Thyroid gland (tissue), 4 donors: Measurements from ENCODE around the gene KLF13. TPM values are rescaled to one million over a fixed set of nuclear protein-coding genes. Genes with fewer than 3 reads are reported as not detected.

Experiments used
- DNase-seq, 2 donors: peaks; one replicate each; pipeline ENCODE4 v3.0.0-alpha.2; 2019
- H3K27ac ChIP-seq, 3 donors: fragments of 200-600 bp; sonication (generic); 1 replicate in 2 of 3; 2 replicates in 1 of 3; pipeline ENCODE4 v1.5.1; 2016 to 2019; ENCODE audit warnings: mild to moderate bottlenecking in 1 of 3, moderate library complexity in 1 of 3
- H3K27me3 ChIP-seq: fragments of 200-600 bp; sonication (generic); one replicate; pipeline ENCODE4 v1.5.1; 2019
- H3K36me3 ChIP-seq, 2 donors: fragments of 200-600 bp; sonication (generic); one replicate each; pipeline ENCODE4 v1.5.1; 2016 to 2019
- H3K4me1 ChIP-seq, 2 donors: fragments of 200-600 bp; sonication (generic); one replicate each; pipeline ENCODE4 v1.5.1; 2017 to 2019
- H3K4me3 ChIP-seq, 3 donors: fragments of 200-600 bp; sonication (generic); replicated peaks in 1 of 3; 1 replicate in 2 of 3; 2 replicates in 1 of 3; pipeline ENCODE4 v1.5.1; 2016; ENCODE audit warnings: mild to moderate bottlenecking in 1 of 3
- H3K9me3 ChIP-seq: fragments of 200-600 bp; sonication (generic); one replicate; pipeline ENCODE4 v1.5.1; 2017
- CTCF ChIP-seq, 6 experiments: fragments of 200-600 bp in 3 of 6; fragments of 450-650 bp in 3 of 6; sonication (generic) in 3 of 6; IDR thresholded peaks; one replicate each; pipeline ENCODE4 v1.5.1; 2016 to 2019; ENCODE audit warnings: antibody characterized with exemption in 6 of 6, mild to moderate bottlenecking in 2 of 6, inconsistent platforms in 1 of 6, moderate library complexity in 1 of 6
- POLR2A ChIP-seq, 2 donors: fragments of 450-650 bp; IDR thresholded peaks; one replicate each; pipeline ENCODE4 v1.6.1; 2017; ENCODE audit warnings: antibody characterized with exemption in 2 of 2, mild to moderate bottlenecking in 2 of 2, moderate library complexity in 1 of 2
- WGBS, 2 donors: methylation state at CpG; one replicate each; pipeline ENCODE4 v1.1.5; 2017; 5-methylcytosine and 5-hydroxymethylcytosine counted together
- intact Hi-C: fragments of 100-400 bp; cut with DNase I; formaldehyde crosslinking; loops from one replicate; pipeline ENCODE4 v1.15.1; 2023
- total RNA-seq, 4 donors: library from RNA; depleted of rRNA; stranded (reverse); fragments of >200 nt; gene quantifications; one replicate each; pipeline ENCODE4 v1.2.3, GENCODE V29; 2016

Gene KLF13
- total RNA-seq, 4 donors from 2014 or later: 84.0 to 117 (median 97.6) TPM

DNA sequence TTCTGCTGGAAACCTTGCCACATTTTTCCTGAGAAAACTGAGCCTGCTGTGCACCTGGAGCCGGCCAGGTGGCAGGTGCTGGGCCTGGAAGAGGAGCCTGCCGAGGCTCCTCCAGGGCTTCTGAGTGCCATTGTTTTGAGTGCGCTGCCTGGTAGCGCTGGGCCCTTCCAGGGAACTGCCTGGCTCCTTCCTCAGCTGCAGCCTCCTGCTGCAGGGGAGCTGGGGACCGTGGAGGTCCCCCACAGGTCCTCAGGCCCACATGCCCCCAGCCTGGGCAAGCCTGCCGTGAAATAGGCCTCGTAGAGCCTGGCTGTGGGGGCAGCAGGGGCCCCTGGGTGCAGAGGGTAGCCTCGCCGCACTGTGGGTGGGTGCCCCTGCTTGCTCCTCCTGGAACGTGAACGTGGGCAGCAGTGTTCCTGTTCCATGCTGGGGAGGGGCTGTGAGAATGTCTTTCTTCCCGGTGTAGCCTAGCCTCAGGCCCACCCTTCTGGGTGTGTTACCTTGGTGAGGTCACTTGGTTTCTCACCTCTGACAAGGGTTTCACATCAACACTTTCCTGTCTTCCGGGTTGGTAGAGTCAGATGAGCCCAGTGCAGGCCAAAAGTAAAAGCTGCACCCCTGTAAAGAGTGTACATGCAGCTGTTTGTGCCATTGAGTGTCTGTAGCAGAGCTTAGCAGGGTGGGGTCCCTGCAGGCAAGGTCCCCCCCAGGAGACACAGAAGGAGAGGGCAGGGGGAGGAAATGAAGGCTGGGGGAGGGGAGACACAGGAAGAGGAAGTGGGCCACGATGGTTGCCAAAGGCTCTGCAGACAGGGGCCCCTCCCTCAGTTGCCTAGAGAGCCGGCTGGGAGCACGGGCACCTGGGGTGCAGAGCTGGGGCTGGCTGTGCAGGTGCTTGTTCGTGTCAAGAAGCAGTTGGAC, 34.5 kb downstream of the KLF13 start:
- no peaks in the 10 kb centered on the region for H3K27me3 ChIP-seq
- 51 to 58% methylated on average over 13 to 15 of the region's 17 CpGs for WGBS, 2 donors
- H3K4me1 ChIP-seq: peaks cover 95 to 100% of the 10 kb centered on the region in 2 donors
- DNase-seq: peak in 1 of 2 donors; percentile 50
- no peaks in the 10 kb centered on the region for H3K9me3 ChIP-seq
- intact Hi-C loops: no loop called here
- H3K36me3 ChIP-seq: no peaks in the 10 kb centered on the region
- H3K4me3 ChIP-seq: no peak overlapping the region
- peak overlapping the region; percentile 96 to 100 (median 100) for H3K27ac ChIP-seq
- TF ChIP-seq CTCF (IDR thresholded peaks at IDR 0.05) (no peak), POLR2A (IDR thresholded peaks at IDR 0.05) (no peak)

GRCh38 chr15:31361764-31362515, 35.3 kb downstream of the KLF13 start:
- H3K27ac ChIP-seq: peak overlapping the region; percentile 96 to 100 (median 100)
- intact Hi-C loops: no loop called here
- no peaks in the 10 kb centered on the region for H3K36me3 ChIP-seq
- no peak for DNase-seq
- no peaks in the 10 kb centered on the region for H3K9me3 ChIP-seq
- H3K4me3 ChIP-seq: no peak overlapping the region
- TF ChIP-seq POLR2A (IDR thresholded peaks at IDR 0.05) (no peak), CTCF (IDR thresholded peaks at IDR 0.05) (no peak)
- peaks cover 95 to 100% of the 10 kb centered on the region in 2 donors for H3K4me1 ChIP-seq
- H3K27me3 ChIP-seq: no peaks in the 10 kb centered on the region
- WGBS, 2 donors: 54 to 55% methylated on average over 6 of the region's 6 CpGs

GRCh38 chr15:31362886-31363285, 36.3 kb downstream of the KLF13 start:
- H3K27me3 ChIP-seq: no peaks in the 10 kb centered on the region
- H3K4me1 ChIP-seq: peaks cover 95 to 100% of the 10 kb centered on the region in 2 donors
- no peak overlapping the region for H3K4me3 ChIP-seq
- 68 to 72% methylated on average over 5 of the region's 5 CpGs for WGBS, 2 donors
- no peaks in the 10 kb centered on the region for H3K36me3 ChIP-seq
- intact Hi-C loops: no loop called here
- no peak for DNase-seq
- no peaks in the 10 kb centered on the region for H3K9me3 ChIP-seq
- TF ChIP-seq CTCF (IDR thresholded peaks at IDR 0.05) (no peak), POLR2A (IDR thresholded peaks at IDR 0.05) (no peak)
- peak overlapping the region; percentile 96 to 100 (median 100) for H3K27ac ChIP-seq

GRCh38 chr15:31364301-31365031, 37.8 kb downstream of the KLF13 start:
- H3K4me3 ChIP-seq: no peak overlapping the region
- H3K27ac ChIP-seq: peak overlapping the region; percentile 96 to 100 (median 97)
- no peaks in the 10 kb centered on the region for H3K9me3 ChIP-seq
- TF ChIP-seq CTCF (IDR thresholded peaks at IDR 0.05) (no peak), POLR2A (IDR thresholded peaks at IDR 0.05) (peak in 1 of 2 donors; percentile 70)
- no peaks in the 10 kb centered on the region for H3K36me3 ChIP-seq
- WGBS, 2 donors: 50 to 54% methylated on average over 5 to 10 of the region's 10 CpGs
- DNase-seq: peak; percentile 84 to 87
- no peaks in the 10 kb centered on the region for H3K27me3 ChIP-seq
- peaks cover 90 to 94% of the 10 kb centered on the region in 2 donors for H3K4me1 ChIP-seq
- intact Hi-C loops: loop anchor here (5.0 kb wide), 1 partner anchor 37 kb away; the partner anchor contains the start of gene KLF13
